Activated naive CD8-positive, alpha-beta T cell treated with anti-CD3 and anti-CD28 coated beads for 36 hours (primary cell): Measurements from ENCODE around the gene USF3. TPM values are rescaled to one million over a fixed set of nuclear protein-coding genes. Genes with fewer than 3 reads are reported as not detected.
A peak's percentile ranks its signal among the peaks of the same experiment; 100 is the strongest.
"Not testable (repeated sequence)": the region's sequence is repeated elsewhere in the genome, so short reads cannot be mapped to it uniquely, and the experiment has no call there.

Experiments
- DNase-seq: peaks from one replicate; pipeline ENCODE4 v3.0.0; 2021
- H3K27ac Mint-ChIP-seq: one replicate; pipeline ENCODE4 v1.8.0; 2022; ENCODE audit warnings: mild to moderate bottlenecking, moderate library complexity, mixed read lengths
- H3K27me3 Mint-ChIP-seq: one replicate; pipeline ENCODE4 v1.8.0; 2022; ENCODE audit warnings: mild to moderate bottlenecking, mixed read lengths
- H3K36me3 Mint-ChIP-seq: one replicate; pipeline ENCODE4 v1.8.0; 2021; ENCODE audit warnings: mild to moderate bottlenecking, mixed read lengths
- H3K4me1 Mint-ChIP-seq: one replicate; pipeline ENCODE4 v1.8.0; 2021; ENCODE audit warnings: mixed read lengths
- H3K4me3 Mint-ChIP-seq: one replicate; pipeline ENCODE4 v1.8.0; 2022; ENCODE audit warnings: mild to moderate bottlenecking, moderate library complexity, mixed read lengths
- H3K9me3 Mint-ChIP-seq: one replicate; pipeline ENCODE4 v1.8.0; 2022; ENCODE audit warnings: mixed read lengths
- total RNA-seq, 2 experiments: library from RNA; stranded (reverse); gene quantifications; one replicate each; pipeline ENCODE4 v1.2.3, GENCODE V29; 2021

The USF3 gene
- total RNA-seq, 2 experiments from 2014 or later: 13.5 to 13.6 TPM

- Mint-ChIP-seq H3K27me3 (no peaks in the 10 kb centered on the region), H3K4me3 (no peak overlapping the region), H3K36me3 (peaks cover 17% of the 10 kb centered on the region), H3K27ac (no peak overlapping the region), H3K9me3 (peaks cover 24% of the 10 kb centered on the region), H3K4me1 (peaks cover 5% of the 10 kb centered on the region)
- no peak for DNase-seq
These were observed 52.9 kb downstream of the USF3 start for GRCh38 chr3:113643583-113643982.

GRCh38 chr3:113638910-113639309 lies 57.5 kb downstream of the USF3 start:
- H3K9me3 Mint-ChIP-seq: peaks cover 3% of the 10 kb centered on the region

GRCh38 chr3:113637756-113638155 lies 58.7 kb downstream of the USF3 start:
- H3K9me3 Mint-ChIP-seq: no peaks in the 10 kb centered on the region
- H3K36me3 Mint-ChIP-seq: no peaks in the 10 kb centered on the region
- no peak overlapping the region for H3K4me3 Mint-ChIP-seq
- no peak overlapping the region for H3K27ac Mint-ChIP-seq
- no peaks in the 10 kb centered on the region for H3K27me3 Mint-ChIP-seq
- H3K4me1 Mint-ChIP-seq: peaks cover 4% of the 10 kb centered on the region
- no peak for DNase-seq

More at GRCh38 chr3:113638910-113639309, 57.5 kb downstream of the USF3 start:
- Mint-ChIP-seq H3K27me3 (no peaks in the 10 kb centered on the region), H3K4me1 (peaks cover 5% of the 10 kb centered on the region), H3K4me3 (no peak overlapping the region), H3K27ac (no peak overlapping the region), H3K36me3 (peaks cover 4% of the 10 kb centered on the region)
- DNase-seq: no peak

- not testable (repeated sequence) for H3K9me3 Mint-ChIP-seq, H3K27ac Mint-ChIP-seq, H3K4me1 Mint-ChIP-seq, DNase-seq, H3K4me3 Mint-ChIP-seq, H3K36me3 Mint-ChIP-seq, H3K27me3 Mint-ChIP-seq
These were observed 60.4 kb downstream of the USF3 start for GRCh38 chr3:113636034-113636433.

- Mint-ChIP-seq H3K27ac (no peak overlapping the region), H3K4me1 (no peaks in the 10 kb centered on the region), H3K36me3 (peaks cover 4% of the 10 kb centered on the region), H3K27me3 (no peaks in the 10 kb centered on the region), H3K9me3 (no peaks in the 10 kb centered on the region), H3K4me3 (no peak overlapping the region)
- no peak for DNase-seq
These were observed 61.5 kb downstream of the USF3 start for GRCh38 chr3:113634782-113635474.

GRCh38 chr3:113631573-113631972 lies 64.9 kb downstream of the USF3 start:
- Mint-ChIP-seq H3K36me3 (peaks cover 8% of the 10 kb centered on the region), H3K4me3 (no peak overlapping the region), H3K4me1 (no peaks in the 10 kb centered on the region), H3K9me3 (no peaks in the 10 kb centered on the region), H3K27me3 (no peaks in the 10 kb centered on the region), H3K27ac (peak overlapping the region; percentile 48)
- no peak for DNase-seq

- H3K4me3 Mint-ChIP-seq: no peak overlapping the region
- no peaks in the 10 kb centered on the region for H3K27me3 Mint-ChIP-seq
- DNase-seq: no peak
- H3K36me3 Mint-ChIP-seq: peaks cover 11% of the 10 kb centered on the region
- peak overlapping the region; percentile 48 for H3K27ac Mint-ChIP-seq
- H3K9me3 Mint-ChIP-seq: no peaks in the 10 kb centered on the region
- no peaks in the 10 kb centered on the region for H3K4me1 Mint-ChIP-seq
These were observed 65.4 kb downstream of the USF3 start for GRCh38 chr3:113630956-113631542.

GRCh38 chr3:113629584-113630421 lies 66.6 kb downstream of the USF3 start:
- Mint-ChIP-seq H3K4me3 (no peak overlapping the region), H3K27me3 (no peaks in the 10 kb centered on the region), H3K9me3 (no peaks in the 10 kb centered on the region), H3K27ac (no peak overlapping the region), H3K36me3 (peaks cover 14% of the 10 kb centered on the region), H3K4me1 (no peaks in the 10 kb centered on the region)
- no peak for DNase-seq

- Mint-ChIP-seq H3K4me1 (no peaks in the 10 kb centered on the region), H3K27me3 (no peaks in the 10 kb centered on the region), H3K9me3 (no peaks in the 10 kb centered on the region), H3K4me3 (no peak overlapping the region), H3K27ac (no peak overlapping the region), H3K36me3 (peaks cover 17% of the 10 kb centered on the region)
- DNase-seq: no peak
These were observed 67.7 kb downstream of the USF3 start for GRCh38 chr3:113628788-113629187.

- Mint-ChIP-seq H3K27ac (no peak overlapping the region), H3K4me1 (no peaks in the 10 kb centered on the region), H3K27me3 (no peaks in the 10 kb centered on the region), H3K36me3 (peaks cover 20% of the 10 kb centered on the region), H3K9me3 (no peaks in the 10 kb centered on the region), H3K4me3 (no peak overlapping the region)
- no peak for DNase-seq
These were observed 68.1 kb downstream of the USF3 start for GRCh38 chr3:113628316-113628715.

- peak overlapping the region; percentile 50 for H3K27ac Mint-ChIP-seq
- peak; percentile 6 for DNase-seq
- no peaks in the 10 kb centered on the region for H3K4me1 Mint-ChIP-seq
- H3K36me3 Mint-ChIP-seq: peaks cover 20% of the 10 kb centered on the region
- no peaks in the 10 kb centered on the region for H3K9me3 Mint-ChIP-seq
- H3K4me3 Mint-ChIP-seq: no peak overlapping the region
- no peaks in the 10 kb centered on the region for H3K27me3 Mint-ChIP-seq
These were observed 69.7 kb downstream of the USF3 start for GRCh38 chr3:113626503-113627371.

GRCh38 chr3:113625834-113626233 lies 70.6 kb downstream of the USF3 start:
- Mint-ChIP-seq H3K4me1 (no peaks in the 10 kb centered on the region), H3K27ac (no peak overlapping the region)

GRCh38 chr3:113623811-113624210 lies 72.6 kb downstream of the USF3 start:
- no peak overlapping the region for H3K27ac Mint-ChIP-seq
- peaks cover 20% of the 10 kb centered on the region for H3K36me3 Mint-ChIP-seq
- DNase-seq: no peak
- H3K4me3 Mint-ChIP-seq: no peak overlapping the region
- H3K4me1 Mint-ChIP-seq: no peaks in the 10 kb centered on the region
- no peaks in the 10 kb centered on the region for H3K27me3 Mint-ChIP-seq
- no peaks in the 10 kb centered on the region for H3K9me3 Mint-ChIP-seq

More at GRCh38 chr3:113625834-113626233, 70.6 kb downstream of the USF3 start:
- Mint-ChIP-seq H3K4me3 (no peak overlapping the region), H3K36me3 (peaks cover 22% of the 10 kb centered on the region), H3K9me3 (no peaks in the 10 kb centered on the region), H3K27me3 (no peaks in the 10 kb centered on the region)
- DNase-seq: no peak

- H3K4me1 Mint-ChIP-seq: no peaks in the 10 kb centered on the region
- H3K27me3 Mint-ChIP-seq: no peaks in the 10 kb centered on the region
- H3K27ac Mint-ChIP-seq: peak overlapping the region; percentile 17
- peaks cover 19% of the 10 kb centered on the region for H3K36me3 Mint-ChIP-seq
- H3K9me3 Mint-ChIP-seq: no peaks in the 10 kb centered on the region
- no peak overlapping the region for H3K4me3 Mint-ChIP-seq
- no peak for DNase-seq
These were observed 73.1 kb downstream of the USF3 start for GRCh38 chr3:113623324-113623723.
